IPS-20b (cell line): ENCODE results near the gene CDK4.

Experiments
- H3K27ac ChIP-seq: one replicate; pipeline ENCODE4 v1.5.1; 2013; ENCODE audit warnings: low read length
- H3K27me3 ChIP-seq: 2 replicates; pipeline ENCODE4 v1.6.1; 2013; ENCODE audit warnings: mild to moderate bottlenecking, low read length, inconsistent platforms; ENCODE audit not compliant: insufficient read depth
- H3K36me3 ChIP-seq: 2 replicates; pipeline ENCODE4 v1.6.1; 2013; ENCODE audit warnings: low read depth, mild to moderate bottlenecking, inconsistent platforms, low read length, moderate library complexity; ENCODE audit not compliant: insufficient read depth
- H3K4me1 ChIP-seq: 2 replicates; pipeline ENCODE4 v1.6.1; 2013; ENCODE audit warnings: mild to moderate bottlenecking, control low read depth, inconsistent platforms, low read length, moderate library complexity; ENCODE audit not compliant: insufficient read depth
- H3K4me3 ChIP-seq: 2 replicates; pipeline ENCODE4 v1.5.1; 2013; ENCODE audit warnings: mild to moderate bottlenecking, low read length, inconsistent platforms
- H3K9ac ChIP-seq: 2 replicates; pipeline ENCODE4 v1.6.1; 2013; ENCODE audit warnings: low read depth, mild to moderate bottlenecking, inconsistent platforms, low read length, moderate library complexity
- H3K9me3 ChIP-seq: 2 replicates; pipeline ENCODE4 v1.6.1; 2013; ENCODE audit warnings: mild to moderate bottlenecking, low read depth, low read length, inconsistent platforms; ENCODE audit not compliant: insufficient read depth

The CDK4 gene

GRCh38 chr12:57751788-57752667 is at the start of gene CDK4:
TSS of gene CDK4 (minus strand) at chr12:57752310. CDS start at chr12:57751717, 593 bp downstream.
- Histone ChIP-seq H3K27me3 (peaks cover 36% of the 10 kb centered on the region), H3K4me1 (peaks cover 24% of the 10 kb centered on the region), H3K36me3 (peaks cover 39% of the 10 kb centered on the region), H3K4me3 (peak within 1 kb of the TSS; percentile 99), H3K9ac (peak within 1 kb of the TSS; percentile 99), H3K27ac (peak within 1 kb of the TSS; percentile 54), H3K9me3 (no peaks in the 10 kb centered on the region)

GRCh38 chr12:57800965-57801364 is 48.9 kb upstream of the CDK4 start:
- Histone ChIP-seq H3K36me3 (peaks cover 36% of the 10 kb centered on the region), H3K27ac (no peak overlapping the region)

GRCh38 chr12:57797933-57798332 is 45.8 kb upstream of the CDK4 start:
- Histone ChIP-seq H3K9me3 (no peaks in the 10 kb centered on the region), H3K9ac (no peak overlapping the region), H3K4me1 (no peaks in the 10 kb centered on the region), H3K36me3 (peaks cover 57% of the 10 kb centered on the region), H3K4me3 (no peak overlapping the region), H3K27me3 (no peaks in the 10 kb centered on the region), H3K27ac (no peak overlapping the region)

More at GRCh38 chr12:57800965-57801364, 48.9 kb upstream of the CDK4 start:
- Histone ChIP-seq H3K9me3 (no peaks in the 10 kb centered on the region), H3K27me3 (no peaks in the 10 kb centered on the region), H3K9ac (no peak overlapping the region), H3K4me1 (no peaks in the 10 kb centered on the region), H3K4me3 (no peak overlapping the region)

- Histone ChIP-seq H3K4me3 (no peak overlapping the region), H3K9ac (no peak overlapping the region), H3K36me3 (peaks cover 66% of the 10 kb centered on the region), H3K9me3 (no peaks in the 10 kb centered on the region), H3K4me1 (no peaks in the 10 kb centered on the region), H3K27ac (no peak overlapping the region), H3K27me3 (no peaks in the 10 kb centered on the region)
Observed at GRCh38 chr12:57796996-57797395, 44.9 kb upstream of the CDK4 start.

- no peak overlapping the region for H3K9ac ChIP-seq
- H3K9me3 ChIP-seq, result no peaks in the 10 kb centered on the region
- no peaks in the 10 kb centered on the region for H3K4me1 ChIP-seq
- H3K27ac ChIP-seq, result no peak overlapping the region
- H3K27me3 ChIP-seq, result no peaks in the 10 kb centered on the region
- no peak overlapping the region for H3K4me3 ChIP-seq
- H3K36me3 ChIP-seq, result peaks cover 77% of the 10 kb centered on the region
Observed at GRCh38 chr12:57795354-57795753, 43.2 kb upstream of the CDK4 start.

- Histone ChIP-seq H3K4me3 (no peak overlapping the region), H3K9me3 (no peaks in the 10 kb centered on the region), H3K36me3 (peaks cover 82% of the 10 kb centered on the region), H3K9ac (no peak overlapping the region), H3K27me3 (no peaks in the 10 kb centered on the region), H3K4me1 (no peaks in the 10 kb centered on the region), H3K27ac (no peak overlapping the region)
Observed at GRCh38 chr12:57793920-57794319, 41.8 kb upstream of the CDK4 start.

GRCh38 chr12:57783861-57784260 is 31.8 kb upstream of the CDK4 start:
- no peak overlapping the region for H3K4me3 ChIP-seq
- H3K9ac ChIP-seq, result no peak overlapping the region

GRCh38 chr12:57783466-57783801 is 31.3 kb upstream of the CDK4 start:
- H3K4me1 ChIP-seq, result no peaks in the 10 kb centered on the region
- H3K36me3 ChIP-seq, result peaks cover 42% of the 10 kb centered on the region
- peak overlapping the region; percentile 100 for H3K4me3 ChIP-seq
- peak overlapping the region; percentile 93 for H3K9ac ChIP-seq
- H3K9me3 ChIP-seq, result no peaks in the 10 kb centered on the region
- H3K27ac ChIP-seq, result no peak overlapping the region
- no peaks in the 10 kb centered on the region for H3K27me3 ChIP-seq

More at GRCh38 chr12:57783861-57784260, 31.8 kb upstream of the CDK4 start:
- H3K27me3 ChIP-seq, result no peaks in the 10 kb centered on the region
- H3K9me3 ChIP-seq, result no peaks in the 10 kb centered on the region
- H3K36me3 ChIP-seq, result peaks cover 46% of the 10 kb centered on the region
- no peaks in the 10 kb centered on the region for H3K4me1 ChIP-seq
- H3K27ac ChIP-seq, result no peak overlapping the region

GRCh38 chr12:57782608-57783465 is 30.7 kb upstream of the CDK4 start, which contains the start of gene TSFM:
TSS of gene TSFM (plus strand) at chr12:57782787. CDS start at chr12:57782802, 15 bp downstream.
- no peaks in the 10 kb centered on the region for H3K27me3 ChIP-seq
- H3K4me3 ChIP-seq, result peak within 1 kb of the TSS; percentile 100
- no peaks in the 10 kb centered on the region for H3K9me3 ChIP-seq
- peak within 1 kb of the TSS; percentile 93 for H3K9ac ChIP-seq
- peaks cover 37% of the 10 kb centered on the region for H3K36me3 ChIP-seq
- no peak within 1 kb of the TSS for H3K27ac ChIP-seq
- H3K4me1 ChIP-seq, result no peaks in the 10 kb centered on the region

- Histone ChIP-seq H3K27ac (no peak overlapping the region), H3K9me3 (no peaks in the 10 kb centered on the region), H3K36me3 (peaks cover 31% of the 10 kb centered on the region), H3K4me3 (peak overlapping the region; percentile 100; the same call in 1 of the 2 replicates), H3K9ac (no peak overlapping the region), H3K27me3 (no peaks in the 10 kb centered on the region), H3K4me1 (no peaks in the 10 kb centered on the region)
Observed at GRCh38 chr12:57782243-57782607, 30.1 kb upstream of the CDK4 start.

- Histone ChIP-seq H3K27me3 (no peaks in the 10 kb centered on the region), H3K27ac (no peak overlapping the region), H3K36me3 (peaks cover 26% of the 10 kb centered on the region), H3K4me3 (no peak overlapping the region), H3K9me3 (no peaks in the 10 kb centered on the region), H3K4me1 (no peaks in the 10 kb centered on the region), H3K9ac (no peak overlapping the region)
Observed at GRCh38 chr12:57781801-57782200, 29.7 kb upstream of the CDK4 start.
